Muscle of arm (tissue), 12 donors: ENCODE measurements around the gene TMEM14B. TPM values are rescaled to one million over a fixed set of nuclear protein-coding genes. Genes with fewer than 3 reads are reported as not detected.
A peak's percentile ranks its signal among the peaks of the same experiment; 100 is the strongest.
"Not testable (repeated sequence)": the region's sequence is repeated elsewhere in the genome, so short reads cannot be mapped to it uniquely, and the experiment has no call there.

Experiments
- DNase-seq: peaks from one replicate; pipeline ENCODE4 v3.0.0-alpha.2; 2013
- polyA plus RNA-seq, 12 donors: library from polyadenylated mRNA; unstranded; fragments of 120-200 nt; gene quantifications; one replicate each; pipeline ENCODE4 v1.2.1, GENCODE V29; 2013; ENCODE audit not compliant: insufficient read length in 12 of 12

Gene TMEM14B
- polyA plus RNA-seq, 12 donors = 59.4 to 112 (median 76.1) TPM; not detected in 1

- DNase-seq = no peak
Measured at GRCh38 chr6:10740061-10740460, 7.5 kb upstream of the TMEM14B start.

- not testable (repeated sequence) for DNase-seq
Measured at GRCh38 chr6:10741643-10742042, 6.0 kb upstream of the TMEM14B start.

- DNase-seq = no peak
Measured at GRCh38 chr6:10742251-10742650, 5.4 kb upstream of the TMEM14B start.

- no peak for DNase-seq
Measured at GRCh38 chr6:10743515-10743914, 4.1 kb upstream of the TMEM14B start.

GRCh38 chr6:10745116-10745515 lies 2.5 kb upstream of the TMEM14B start:
- no peak for DNase-seq

DNA sequence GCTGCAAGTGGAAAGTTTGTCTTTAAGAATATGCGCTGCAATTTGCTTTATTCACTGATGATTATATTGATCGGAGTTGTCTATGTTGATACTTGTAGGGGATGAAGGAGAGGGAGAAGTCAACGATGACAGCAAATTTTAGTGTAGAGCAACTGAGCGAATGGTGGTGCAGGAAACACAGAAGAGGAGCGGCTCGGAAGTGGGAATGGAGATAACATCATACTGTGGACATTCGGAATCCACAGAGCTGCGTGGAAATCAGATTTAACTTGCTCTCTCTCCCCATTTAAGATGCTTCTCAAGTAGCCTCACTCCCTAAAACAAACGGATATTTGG lies 722 bp upstream of the TMEM14B start:
- no peak for DNase-seq

DNA sequence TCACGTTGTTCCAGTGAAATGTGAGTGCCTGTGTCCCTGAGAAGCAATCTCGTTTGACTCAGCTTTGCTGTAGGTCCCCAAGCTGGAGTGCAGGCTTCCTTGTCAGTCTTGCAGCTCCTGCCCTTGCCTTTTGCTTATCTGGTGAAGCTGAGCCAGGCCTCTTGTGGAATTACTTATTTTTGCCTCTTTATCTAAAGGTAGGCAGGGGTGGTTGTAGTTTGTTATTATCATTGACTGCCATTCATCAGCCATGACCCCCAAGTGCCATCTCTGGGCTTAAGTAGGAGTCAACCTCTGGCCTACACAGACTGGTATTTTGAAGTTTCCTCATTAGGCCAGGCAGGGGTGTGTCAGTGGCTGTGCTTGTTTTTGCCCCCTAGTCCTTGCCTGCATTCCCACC lies 2.1 kb downstream of the TMEM14B start:
- DNase-seq = no peak

DNA sequence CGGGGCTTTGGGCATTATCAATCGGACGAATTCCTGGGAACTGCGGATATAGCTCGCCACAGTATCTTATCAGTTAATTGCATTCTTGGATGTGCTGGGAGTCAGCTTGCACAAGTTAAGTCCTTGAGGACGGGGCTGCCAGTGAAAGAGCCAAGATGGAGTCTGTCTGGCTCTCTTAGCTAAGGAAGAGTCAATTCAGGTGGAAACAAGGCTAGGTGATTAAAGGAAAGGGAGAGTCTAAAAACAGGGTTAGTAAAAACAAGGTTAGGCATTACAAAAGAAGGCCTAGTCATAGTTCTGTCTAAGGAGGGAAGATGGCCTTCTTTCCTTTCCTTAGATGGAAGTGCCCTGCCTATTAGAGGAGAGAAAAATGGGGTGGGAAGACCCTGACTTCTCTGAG lies 3.0 kb downstream of the TMEM14B start:
- DNase-seq = not testable (repeated sequence)

DNA sequence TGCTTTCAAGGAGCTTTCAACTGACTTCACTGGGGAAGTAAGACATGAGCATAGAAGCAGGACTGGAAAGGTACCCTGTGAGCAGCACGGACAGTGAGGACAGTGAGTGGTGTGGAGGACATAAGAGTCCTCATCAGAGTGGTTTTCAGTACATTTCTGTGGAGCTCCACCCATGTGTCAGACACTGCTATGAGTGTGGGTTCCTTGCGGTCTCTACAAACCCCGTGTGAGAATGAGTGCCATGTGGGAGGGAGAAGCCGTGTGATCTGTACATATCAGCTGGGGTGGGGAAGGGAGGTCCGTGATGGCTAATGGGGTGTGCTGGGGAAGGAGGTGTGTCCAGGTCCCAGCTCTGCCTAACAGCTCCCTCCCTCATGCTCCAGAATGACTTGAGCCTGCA lies 4.2 kb downstream of the TMEM14B start:
- not testable (repeated sequence) for DNase-seq

GRCh38 chr6:10756085-10756484 lies 8.5 kb downstream of the TMEM14B start:
- no peak for DNase-seq

- peak; percentile 7 for DNase-seq
Measured at GRCh38 chr6:10759312-10759839, 11.8 kb downstream of the TMEM14B start.

DNA sequence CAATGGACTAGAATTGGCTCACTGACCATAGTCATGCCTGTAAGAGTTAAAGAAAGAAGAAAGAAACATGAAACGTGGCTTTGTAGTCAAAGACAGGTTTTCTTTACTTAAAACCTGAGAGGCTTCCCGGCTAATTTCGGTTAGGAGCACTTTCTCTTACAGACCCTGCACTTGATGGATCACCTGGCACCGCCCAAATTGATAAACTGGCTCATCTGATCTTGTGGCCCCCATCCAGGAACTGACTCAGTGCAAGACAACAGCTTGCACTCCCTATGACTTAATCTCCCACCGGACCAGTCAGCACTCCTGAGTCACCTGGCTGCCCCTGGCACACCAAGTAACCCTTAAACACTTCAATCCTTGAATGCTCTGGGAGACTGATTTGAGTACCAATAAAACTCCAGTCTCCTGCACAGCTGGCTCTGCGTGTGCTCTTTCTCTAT lies 12.3 kb downstream of the TMEM14B start:
- no peak for DNase-seq

DNA sequence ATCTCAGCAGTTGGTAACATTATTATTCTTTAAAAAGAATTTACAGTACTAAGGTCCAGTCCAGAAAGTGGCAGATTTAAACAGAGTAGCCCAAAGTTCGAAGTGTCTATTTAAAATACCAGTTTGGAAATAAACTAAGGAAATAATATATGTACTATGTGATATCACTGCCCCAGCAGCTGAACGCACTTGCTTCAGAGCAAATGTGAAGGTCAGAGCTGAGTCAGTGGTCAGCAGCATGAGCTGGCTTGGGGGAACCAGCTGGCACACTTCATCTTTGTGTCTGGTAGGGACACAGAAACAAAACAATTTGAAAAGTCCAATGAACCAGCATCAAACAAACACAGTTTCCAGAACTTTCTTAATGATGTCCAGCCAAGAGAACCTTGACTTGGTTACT lies 15.4 kb downstream of the TMEM14B start:
- no peak for DNase-seq

DNA sequence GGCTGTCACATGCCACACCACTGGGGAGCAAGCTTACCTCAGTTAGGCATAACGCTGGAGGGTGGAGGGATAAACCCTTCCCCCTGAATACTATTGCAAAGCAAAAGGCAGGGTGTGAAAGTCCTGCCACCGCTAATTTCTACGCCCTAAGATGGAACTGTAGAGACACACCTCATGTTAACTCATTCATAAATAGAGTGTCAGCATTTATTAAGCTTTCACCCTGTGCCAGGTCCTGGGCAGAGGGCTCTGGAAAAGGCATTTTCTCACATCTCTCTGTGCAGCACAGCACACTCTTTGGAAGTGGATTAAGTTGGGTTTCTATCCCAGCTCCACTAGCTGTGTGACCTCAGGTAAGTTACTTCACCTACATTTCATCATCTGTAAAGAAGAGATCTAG lies 21.8 kb downstream of the TMEM14B start:
- DNase-seq = no peak

- DNase-seq = no peak
Measured at GRCh38 chr6:10771371-10771894, 23.8 kb downstream of the TMEM14B start.

- no peak for DNase-seq
Measured at GRCh38 chr6:10778230-10778629, 30.6 kb downstream of the TMEM14B start.

GRCh38 chr6:10779076-10779475 lies 31.5 kb downstream of the TMEM14B start:
- DNase-seq = no peak

DNA sequence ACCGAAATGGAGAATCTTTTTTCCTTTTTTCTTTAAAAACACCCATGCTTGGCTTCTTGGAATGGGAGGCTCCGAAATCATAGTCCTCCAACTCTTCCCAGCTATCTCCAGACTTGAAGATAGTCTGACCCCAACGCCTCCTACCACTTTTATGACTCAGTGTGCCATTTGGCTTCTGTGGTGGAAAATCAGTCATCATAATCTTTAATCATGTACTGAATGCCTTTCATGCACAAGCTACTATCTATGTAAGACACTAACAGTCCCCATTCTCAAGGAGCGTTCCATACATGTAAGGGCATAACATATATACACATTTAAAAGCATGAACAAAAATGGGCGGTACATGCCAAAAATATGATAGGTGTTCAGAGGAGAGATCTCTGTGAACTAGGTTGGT lies 44.1 kb downstream of the TMEM14B start:
- no peak for DNase-seq

GRCh38 chr6:10792101-10792500 lies 44.5 kb downstream of the TMEM14B start:
- DNase-seq = no peak

GRCh38 chr6:10793035-10793434 lies 45.4 kb downstream of the TMEM14B start:
- no peak for DNase-seq

DNA sequence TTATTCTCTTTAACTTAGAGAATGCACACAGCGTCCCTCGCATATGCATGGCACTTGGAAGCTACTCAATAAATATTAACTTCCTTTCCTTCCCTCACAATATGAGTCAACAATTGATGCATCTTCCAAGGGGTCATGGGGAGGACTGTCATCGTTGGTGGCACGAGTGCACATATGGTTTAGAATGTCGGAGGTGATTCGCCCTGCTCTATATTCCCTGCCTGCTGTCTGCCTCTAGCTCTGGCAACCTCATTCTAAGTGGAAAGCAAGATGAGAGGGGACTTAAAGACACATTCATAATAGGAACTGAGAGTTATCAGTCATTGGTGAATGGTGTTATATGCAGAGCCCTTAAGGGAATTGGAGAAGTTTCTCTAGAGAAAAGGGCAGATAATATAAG lies 46.1 kb downstream of the TMEM14B start:
- no peak for DNase-seq

DNA sequence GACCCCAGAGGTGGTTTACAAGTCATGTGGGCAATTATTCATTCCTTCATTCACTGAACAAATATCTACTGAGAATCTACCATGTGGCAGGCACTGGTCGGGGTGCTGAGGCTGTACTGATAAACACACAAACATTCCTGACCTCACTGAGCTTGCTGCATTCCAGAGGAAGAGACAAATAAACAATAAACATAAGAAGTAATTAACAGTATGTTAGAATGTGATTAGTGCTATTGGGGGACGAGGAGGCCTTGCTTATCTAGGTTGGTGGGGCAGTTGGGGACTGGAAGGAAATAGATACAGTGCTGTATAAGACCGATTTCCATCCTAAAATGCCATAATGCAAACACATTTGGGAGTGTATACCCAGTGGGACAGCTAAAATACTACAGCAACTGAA lies 46.6 kb downstream of the TMEM14B start:
- DNase-seq = no peak

GRCh38 chr6:10800810-10801209 lies 53.2 kb downstream of the TMEM14B start:
- DNase-seq = no peak

DNA sequence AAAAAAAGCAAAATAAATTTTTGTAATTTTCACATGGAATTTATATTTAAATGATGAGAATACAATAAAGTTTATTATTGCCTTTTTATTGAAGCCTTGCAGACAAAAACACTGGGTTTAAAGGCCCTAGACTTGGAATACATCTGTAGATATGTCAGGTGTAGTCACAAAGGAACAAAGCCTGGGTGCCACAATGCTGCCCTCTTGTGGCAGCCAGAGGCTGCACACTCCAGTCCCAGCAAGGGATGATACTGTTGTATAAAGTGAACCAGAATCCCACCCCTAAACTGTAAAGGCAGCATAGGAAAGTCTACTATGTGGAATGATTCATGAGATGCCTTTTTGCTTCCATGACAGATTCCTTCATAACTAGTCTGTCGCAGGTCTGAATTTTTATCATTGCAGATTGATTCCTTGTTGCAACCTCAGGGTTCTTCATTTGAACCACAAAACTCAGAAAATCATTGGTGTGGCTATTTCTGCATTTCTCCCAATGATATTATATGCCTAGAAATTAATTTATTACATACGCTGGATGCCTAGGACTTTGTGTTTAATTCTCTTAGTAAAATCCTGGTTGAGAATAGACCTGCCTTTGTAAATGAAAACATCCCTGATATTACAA lies 53.7 kb downstream of the TMEM14B start:
- DNase-seq = peak; percentile 52
